Loucy (cell line): ENCODE results near the gene DNASE1.

ENCODE experiments used
- EZH2phosphoT487 ChIP-seq: fragments of 200-600 bp; IDR thresholded peaks from 2 replicates; pipeline ENCODE4 v1.6.1; 2018; ENCODE audit warnings: antibody characterized with exemption, mild to moderate bottlenecking, moderate library complexity, borderline replicate concordance
- TF ChIP-seq, protein P1 (sequence below): fragments of 200-600 bp; sonication (generic); conservative IDR thresholded peaks from 2 replicates; pipeline ENCODE4 v1.5.1; 2014; ENCODE audit warnings: mild to moderate bottlenecking, antibody characterized with exemption, low read length

- TF ChIP-seq, protein P1, sequence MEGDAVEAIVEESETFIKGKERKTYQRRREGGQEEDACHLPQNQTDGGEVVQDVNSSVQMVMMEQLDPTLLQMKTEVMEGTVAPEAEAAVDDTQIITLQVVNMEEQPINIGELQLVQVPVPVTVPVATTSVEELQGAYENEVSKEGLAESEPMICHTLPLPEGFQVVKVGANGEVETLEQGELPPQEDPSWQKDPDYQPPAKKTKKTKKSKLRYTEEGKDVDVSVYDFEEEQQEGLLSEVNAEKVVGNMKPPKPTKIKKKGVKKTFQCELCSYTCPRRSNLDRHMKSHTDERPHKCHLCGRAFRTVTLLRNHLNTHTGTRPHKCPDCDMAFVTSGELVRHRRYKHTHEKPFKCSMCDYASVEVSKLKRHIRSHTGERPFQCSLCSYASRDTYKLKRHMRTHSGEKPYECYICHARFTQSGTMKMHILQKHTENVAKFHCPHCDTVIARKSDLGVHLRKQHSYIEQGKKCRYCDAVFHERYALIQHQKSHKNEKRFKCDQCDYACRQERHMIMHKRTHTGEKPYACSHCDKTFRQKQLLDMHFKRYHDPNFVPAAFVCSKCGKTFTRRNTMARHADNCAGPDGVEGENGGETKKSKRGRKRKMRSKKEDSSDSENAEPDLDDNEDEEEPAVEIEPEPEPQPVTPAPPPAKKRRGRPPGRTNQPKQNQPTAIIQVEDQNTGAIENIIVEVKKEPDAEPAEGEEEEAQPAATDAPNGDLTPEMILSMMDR: no peak
- TF ChIP-seq EZH2phosphoT487: no peak
Measured at GRCh38 chr16:3687792-3688191, 33.3 kb downstream of the DNASE1 start.
